HepG2 (cell line): ENCODE results near the gene TRAPPC10. TPM values are rescaled to one million over a fixed set of nuclear protein-coding genes. Genes with fewer than 3 reads are reported as not detected.

Source experiments
- ATAC-seq: fragments of 200-7000 bp; cut with Tn5 transposase; 3 replicates; pipeline ENCODE4 v1.9.1; 2020; ENCODE audit warnings: mild to moderate bottlenecking, moderate library complexity
- BruUV-seq: library from RNA; stranded (reverse); fragments of 400-500 nt; replicated peaks from 2 replicates; lab custom pipeline; 2021; lab: Mats Ljungman, UMichigan
- CTCF ChIA-PET: fragments of 300-600 bp; formaldehyde crosslinking; extraction: SDS; loops from one replicate; lab custom pipeline; 2021; ENCODE audit warnings: low total read pairs, inconsistent platforms, low intra/inter-chr PET ratio; lab: Yijun Ruan, JAX
- POLR2A ChIA-PET: fragments of 350-600 bp; sonication (Branson Sonifier 250); formaldehyde crosslinking; loops from one replicate; lab custom pipeline; 2020; ENCODE audit warnings: antibody characterized with exemption, inconsistent platforms; lab: Yijun Ruan, JAX
- DNase-seq: peaks from one replicate; pipeline ENCODE4 v3.0.0-alpha.2; 2015; ENCODE audit warnings: low spot score
- FAIRE-seq: peaks from 3 replicates; lab custom pipeline; 2011; peaks lifted over from hg19 to GRCh38; lab: Jason Lieb, UNC
- H2AFZ ChIP-seq: one replicate; pipeline ENCODE4 v1.6.1; 2011; ENCODE audit warnings: low read length, inconsistent platforms
- H3K27ac ChIP-seq: fragments of 300-600 bp; 3 replicates; pipeline ENCODE4 v1.8.0; 2011; ENCODE audit warnings: mixed run types, mild to moderate bottlenecking, mixed read lengths, low read length, inconsistent platforms; ENCODE audit not compliant: insufficient read depth; ENCODE audit errors: extremely low read length
- H3K27me3 ChIP-seq, 2 experiments: fragments of 200-600 bp in 1 of 2; 2 replicates in 1 of 2; 3 replicates in 1 of 2; pipeline versions ENCODE4 v1.6.0 to v1.8.0; 2011; ENCODE audit warnings: low read length in 2 of 2, mild to moderate bottlenecking in 2 of 2, moderate library complexity in 2 of 2, inconsistent platforms in 1 of 2; ENCODE audit not compliant: insufficient read depth in 2 of 2, control insufficient read depth in 1 of 2
- H3K36me3 ChIP-seq, 2 experiments: fragments of 200-600 bp in 1 of 2; replicated peaks in 1 of 2; 2 replicates in 1 of 2; 3 replicates in 1 of 2; pipeline versions ENCODE4 v1.5.1 to v1.8.0; 2011; ENCODE audit warnings: low read length in 2 of 2, inconsistent platforms in 1 of 2; ENCODE audit not compliant: insufficient read depth in 2 of 2, control insufficient read depth in 1 of 2
- H3K4me1 ChIP-seq: 2 replicates; pipeline ENCODE4 v1.5.1; 2012; ENCODE audit warnings: low read length, inconsistent platforms; ENCODE audit not compliant: insufficient read depth
- H3K4me2 ChIP-seq: 2 replicates; pipeline ENCODE4 v1.6.0; 2011; ENCODE audit warnings: low read depth, low read length, inconsistent platforms
- H3K4me3 ChIP-seq, 3 experiments: fragments of 200-600 bp in 1 of 3; sonication (generic), shearing (Covaris generic) in 1 of 3; replicated peaks in 1 of 3; 2 replicates each; pipeline ENCODE4 v1.5.1; 2011 to 2016; ENCODE audit warnings: low read length in 3 of 3, inconsistent platforms in 2 of 3, low read depth in 2 of 3, mild to moderate bottlenecking in 2 of 3, control low read depth in 1 of 3, mixed read lengths in 1 of 3; ENCODE audit not compliant: insufficient read depth in 1 of 3
- H3K79me2 ChIP-seq: one replicate; pipeline ENCODE4 v1.6.1; 2011; ENCODE audit warnings: low read length, inconsistent platforms; ENCODE audit not compliant: insufficient read depth
- H3K9ac ChIP-seq: 2 replicates; pipeline ENCODE4 v1.6.0; 2011; ENCODE audit warnings: mild to moderate bottlenecking, low read depth, low read length, inconsistent platforms; ENCODE audit not compliant: insufficient read depth
- H3K9me3 ChIP-seq: 2 replicates; pipeline ENCODE4 v1.5.1; 2012; ENCODE audit warnings: mild to moderate bottlenecking, low read length
- H4K20me1 ChIP-seq: 2 replicates; pipeline ENCODE4 v1.6.0; 2011; ENCODE audit warnings: inconsistent platforms, mild to moderate bottlenecking, low read length, moderate library complexity; ENCODE audit not compliant: insufficient read depth
- AGO2 ChIP-seq: fragments of 200-400 bp; formaldehyde crosslinking; optimal IDR thresholded peaks from 2 replicates; pipeline ENCODE3; 2017; ENCODE audit warnings: mild to moderate bottlenecking, low read depth, low read length, moderate library complexity
- GABPA ChIP-seq, 2 experiments: IDR thresholded peaks; 2 replicates each; pipeline ENCODE4 v1.6.1; 2011 to 2016; ENCODE audit warnings: low read depth in 2 of 2, low read length in 1 of 2, missing biosample characterization in 1 of 2, missing genetic modification characterization in 1 of 2
- MLLT10 ChIP-seq: sonication (generic); formaldehyde crosslinking; IDR thresholded peaks from 2 replicates; pipeline ENCODE4 v1.4.0; 2020; ENCODE audit warnings: missing genetic modification reagents
- WGBS: methylation state at CpG from one replicate; pipeline ENCODE4 v1.1.6; 2017; ENCODE audit warnings: low lambda C conversion rate; 5-methylcytosine and 5-hydroxymethylcytosine counted together
- in situ Hi-C: cut with HindIII; loops from 2 replicates; pipeline ENCODE4 v1.10.0; 2017; ENCODE audit warnings: low pct_unique_long_range_greater_than_20kb; ENCODE audit not compliant: extremely low pct_ligation_motif_present
- intact Hi-C: fragments of 100-400 bp; cut with micrococcal nuclease; formaldehyde crosslinking; loops from one replicate; pipeline ENCODE4 v1.10.0; 2022; ENCODE audit not compliant: unreplicated experiment
- polyA plus RNA-seq, 8 experiments: library from polyadenylated mRNA; depleted of rRNA in 3 of 8; stranded (reverse) in 7 of 8; unstranded in 1 of 8; fragments of >200 nt; fragmentation: Illumina TruSeq in 4 of 8; extraction: Trizol in 4 of 8; gene quantifications; 2 replicates each; pipeline versions ENCODE4 v1.2.1 to v1.2.3, GENCODE V29; 2011 to 2016; ENCODE audit warnings: low read depth in 4 of 8, missing spikeins in 1 of 8, mixed read lengths in 1 of 8; ENCODE audit not compliant: insufficient read depth in 1 of 8
- total RNA-seq, 5 experiments: library from RNA; depleted of rRNA; stranded (reverse); fragments of >200 nt; fragmentation: Illumina TruSeq; extraction: Trizol; gene quantifications; 2 replicates each; pipeline ENCODE4 v1.2.3, GENCODE V29; 2016; ENCODE audit warnings: low read depth in 1 of 5
- TF ChIP-seq, protein P1 (sequence below): IDR thresholded peaks from 2 replicates; pipeline ENCODE4 v1.6.1; 2016; ENCODE audit warnings: mild to moderate bottlenecking, missing biosample characterization, missing genetic modification reagents

The TRAPPC10 gene
- total and polyA plus RNA-seq, 2 of the 13 experiments (the other 11 are each of a cell fraction or from before 2014, with no cell fraction given): 10.6 to 16.5 TPM

DNA sequence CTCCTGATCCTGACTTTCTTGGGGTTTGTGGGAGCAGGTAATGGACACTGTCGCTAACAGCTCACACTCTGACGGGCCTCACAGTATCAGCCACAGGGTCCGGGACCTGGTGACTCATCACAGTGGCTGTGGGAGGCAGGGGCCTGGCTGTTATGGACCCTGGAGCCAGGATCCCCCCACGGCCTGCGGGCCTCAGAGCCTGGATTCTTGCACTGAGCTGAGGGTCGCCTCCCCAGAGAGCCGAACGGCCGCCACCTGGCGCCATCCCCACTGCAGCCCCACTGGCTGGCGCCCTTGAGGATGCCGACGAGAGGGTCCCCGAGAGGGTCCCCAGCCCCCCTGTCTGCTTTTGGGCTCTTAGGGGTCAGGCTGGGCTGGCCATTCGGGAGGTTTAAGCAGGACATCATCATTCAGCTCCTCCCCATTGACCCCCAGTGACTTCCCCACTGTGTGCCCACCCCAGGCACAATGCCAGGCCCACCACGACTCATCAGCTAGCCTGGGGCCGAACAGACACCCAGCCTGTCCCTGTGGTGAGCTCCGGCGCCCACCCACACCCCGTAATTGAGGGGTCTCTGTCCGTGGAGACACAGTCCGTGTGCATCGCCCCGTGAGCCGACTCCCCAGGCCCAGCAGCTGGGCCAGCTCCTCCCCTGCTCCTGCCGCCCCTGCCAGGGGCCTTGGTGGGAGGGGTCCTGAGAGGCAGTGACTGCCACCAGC is 30.8 kb upstream of the TRAPPC10 start:
- H3K9ac ChIP-seq: no peak overlapping the region
- BruUV-seq: no TSS peak
- no peak overlapping the region for H3K4me2 ChIP-seq
- TF ChIP-seq MLLT10 (CRISPR knock-in tag) (no peak), AGO2 (peak; percentile 43)
- WGBS: 92% methylated on average over 7 of the region's 26 CpGs
- H3K4me1 ChIP-seq: peaks cover 11% of the 10 kb centered on the region
- no peaks in the 10 kb centered on the region for H3K9me3 ChIP-seq
- peaks cover 3 to 17% of the 10 kb centered on the region in 2 experiments; a peak in 3 of 5 replicates for H3K36me3 ChIP-seq
- no peak overlapping the region for H3K27ac ChIP-seq
- FAIRE-seq: no peak
- in situ Hi-C loops: no loop called here
- POLR2A ChIA-PET: no interaction called here
- 0 out of 5 replicates have a peak, but pooled peaks cover 0 to 2% of the 10 kb centered on the region in 2 experiments for H3K27me3 ChIP-seq
- DNase-seq: no peak
- H4K20me1 ChIP-seq: no peaks in the 10 kb centered on the region
- intact Hi-C loops: no loop called here
- ATAC-seq: no peak
- CTCF ChIA-PET: no interaction called here
- H3K4me3 ChIP-seq: no peak overlapping the region
- H3K79me2 ChIP-seq: no peaks in the 10 kb centered on the region
- no peak overlapping the region for H2AFZ ChIP-seq

DNA sequence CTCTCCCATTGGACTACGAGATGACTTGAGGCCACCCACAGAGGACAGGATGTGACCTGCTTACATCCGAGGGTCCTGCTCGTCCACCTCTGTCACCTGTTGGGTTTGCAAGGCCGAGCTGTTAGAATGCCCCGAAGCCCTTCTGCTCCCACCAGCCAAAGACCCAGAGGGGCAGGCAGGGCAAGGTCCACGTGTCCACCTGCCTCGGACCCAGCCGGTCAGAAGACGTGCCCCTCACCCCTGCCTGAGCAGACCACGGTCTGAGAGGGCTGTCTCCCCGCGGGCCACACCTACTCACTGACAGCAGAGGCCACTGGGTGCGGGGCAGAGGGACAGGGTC is 30.3 kb upstream of the TRAPPC10 start:
- no peak for TF ChIP-seq GABPA (IDR thresholded peaks at IDR 0.05; ENCODE audit: low read depth, low read length)
- TF ChIP-seq GABPA (CRISPR knock-in tag; IDR thresholded peaks at IDR 0.05; ENCODE audit: low read depth): no peak
- TF ChIP-seq, protein P1, sequence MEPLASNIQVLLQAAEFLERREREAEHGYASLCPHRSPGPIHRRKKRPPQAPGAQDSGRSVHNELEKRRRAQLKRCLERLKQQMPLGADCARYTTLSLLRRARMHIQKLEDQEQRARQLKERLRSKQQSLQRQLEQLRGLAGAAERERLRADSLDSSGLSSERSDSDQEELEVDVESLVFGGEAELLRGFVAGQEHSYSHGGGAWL (CRISPR knock-in tag): no peak
- no peak overlapping the region for H3K27ac ChIP-seq
- H3K36me3 ChIP-seq: peaks cover 3 to 17% of the 10 kb centered on the region in 2 experiments; a peak in 3 of 5 replicates
- no peak overlapping the region for H3K4me2 ChIP-seq
- in situ Hi-C loops: no loop called here
- H3K9ac ChIP-seq: no peak overlapping the region
- intact Hi-C loops: no loop called here
- POLR2A ChIA-PET: no interaction called here
- no peak overlapping the region for H2AFZ ChIP-seq
- peaks cover 16% of the 10 kb centered on the region for H3K4me1 ChIP-seq
- no peaks in the 10 kb centered on the region for H4K20me1 ChIP-seq
- no TSS peak for BruUV-seq
- no peaks in the 10 kb centered on the region for H3K79me2 ChIP-seq
- no peak for FAIRE-seq
- CTCF ChIA-PET: no interaction called here
- WGBS: 91% methylated on average over 10 of the region's 13 CpGs
- DNase-seq: no peak
- peaks cover 0 to 8% of the 10 kb centered on the region in 2 experiments; a peak in 2 of 5 replicates for H3K27me3 ChIP-seq
- no peak for ATAC-seq
- H3K9me3 ChIP-seq: no peaks in the 10 kb centered on the region
- H3K4me3 ChIP-seq: no peak overlapping the region
